ENCODE measurements around the gene LTBP1.
"Not testable (repeated sequence)": the region's sequence is repeated elsewhere in the genome, so short reads cannot be mapped to it uniquely, and the experiment has no call there.

LTBP1 gene

GRCh38 chr2:32960647-32961403 lies 14.1 kb downstream of the LTBP1 start:
- H3K4me3 ChIP-seq (ENCODE audit: low read depth, low read length): no peak overlapping the region

- no peak overlapping the region for H3K4me3 ChIP-seq (ENCODE audit: low read depth, low read length)
Observed at GRCh38 chr2:32962690-32963089, 15.9 kb downstream of the LTBP1 start.

- no peak overlapping the region for H3K4me3 ChIP-seq (ENCODE audit: low read depth, low read length)
Observed at GRCh38 chr2:32963941-32964340, 17.2 kb downstream of the LTBP1 start.

GRCh38 chr2:32965523-32966171 lies 18.9 kb downstream of the LTBP1 start:
- H3K4me3 ChIP-seq (ENCODE audit: low read depth, low read length): no peak overlapping the region

- no peak overlapping the region for H3K4me3 ChIP-seq (ENCODE audit: low read depth, low read length)
Observed at GRCh38 chr2:32969444-32970162, 22.9 kb downstream of the LTBP1 start.

- H3K4me3 ChIP-seq (ENCODE audit: low read depth, low read length): not testable (repeated sequence)
Observed at GRCh38 chr2:32973772-32974171, 27.0 kb downstream of the LTBP1 start.

GRCh38 chr2:32976409-32977063 lies 29.8 kb downstream of the LTBP1 start:
- H3K4me3 ChIP-seq (ENCODE audit: low read depth, low read length): no peak overlapping the region

GRCh38 chr2:32977228-32977758 lies 30.5 kb downstream of the LTBP1 start:
- no peak overlapping the region for H3K4me3 ChIP-seq (ENCODE audit: low read depth, low read length)

GRCh38 chr2:32981612-32982011 lies 34.9 kb downstream of the LTBP1 start:
- no peak overlapping the region for H3K4me3 ChIP-seq (ENCODE audit: low read depth, low read length)

- H3K4me3 ChIP-seq (ENCODE audit: low read depth, low read length): not testable (repeated sequence)
Observed at GRCh38 chr2:32983193-32983924, 36.6 kb downstream of the LTBP1 start.

- no peak overlapping the region for H3K4me3 ChIP-seq (ENCODE audit: low read depth, low read length)
Observed at GRCh38 chr2:32986480-32986879, 39.7 kb downstream of the LTBP1 start.

GRCh38 chr2:32988525-32988924 lies 41.8 kb downstream of the LTBP1 start:
- no peak overlapping the region for H3K4me3 ChIP-seq (ENCODE audit: low read depth, low read length)

- no peak overlapping the region for H3K4me3 ChIP-seq (ENCODE audit: low read depth, low read length)
Observed at GRCh38 chr2:32990556-32990955, 43.8 kb downstream of the LTBP1 start.

GRCh38 chr2:32991091-32991845 lies 44.5 kb downstream of the LTBP1 start:
- H3K4me3 ChIP-seq (ENCODE audit: low read depth, low read length): no peak overlapping the region

- H3K4me3 ChIP-seq (ENCODE audit: low read depth, low read length): no peak overlapping the region
Observed at GRCh38 chr2:32993005-32993539, 46.3 kb downstream of the LTBP1 start.

GRCh38 chr2:32997705-32998104 lies 51.0 kb downstream of the LTBP1 start:
- H3K4me3 ChIP-seq (ENCODE audit: low read depth, low read length): no peak overlapping the region

GRCh38 chr2:33000986-33001385 lies 54.2 kb downstream of the LTBP1 start:
- H3K4me3 ChIP-seq (ENCODE audit: low read depth, low read length): no peak overlapping the region

- no peak overlapping the region for H3K4me3 ChIP-seq (ENCODE audit: low read depth, low read length)
Observed at GRCh38 chr2:33001823-33002222, 55.1 kb downstream of the LTBP1 start.

- H3K4me3 ChIP-seq (ENCODE audit: low read depth, low read length): no peak overlapping the region
Observed at GRCh38 chr2:33002863-33003262, 56.1 kb downstream of the LTBP1 start.
